ENCODE measurements around the gene KCMF1. TPM values are rescaled to one million over a fixed set of nuclear protein-coding genes. Genes with fewer than 3 reads are reported as not detected.

Gene KCMF1
- total RNA-seq, 5 donors from 2014 or later (not counting 1 experiment from before 2014, with no cell fraction given) = 56.7 to 62.5 (median 60.3) TPM

DNA sequence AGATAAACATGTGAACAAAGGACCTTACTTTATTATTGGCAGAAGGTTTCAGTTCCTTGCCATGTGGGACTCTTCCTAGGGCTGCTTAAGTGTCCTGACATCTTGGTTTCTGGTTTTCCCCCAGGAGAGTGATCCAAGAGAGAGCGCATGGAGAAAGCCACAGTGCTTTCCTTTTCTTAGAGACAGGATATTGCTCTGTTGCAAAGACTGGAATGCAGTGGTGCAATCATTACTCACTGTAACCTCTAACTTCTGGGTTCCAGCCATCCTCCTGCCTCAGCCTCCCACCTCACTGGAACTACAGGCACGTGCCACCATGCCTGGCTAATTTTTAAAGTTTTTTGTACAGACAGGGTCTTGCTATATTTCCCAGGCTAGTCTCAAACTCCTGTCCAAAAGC is 124.1 kb downstream of the KCMF1 start:
- Histone ChIP-seq H3K4me1 (ENCODE audit: control insufficient read depth in 1 of 2, extremely low read depth in 1 of 2, insufficient read depth in 2 of 2, low read length in 2 of 2) (no peaks in the 10 kb centered on the region), H3K36me3 (ENCODE audit: control insufficient read depth in 2 of 2, extremely low read depth in 1 of 2, insufficient read depth in 1 of 2, low read length in 1 of 2) (no peaks in the 10 kb centered on the region), H3K27me3 (replicated peaks in 1 of 2; ENCODE audit: control insufficient read depth in 2 of 2, extremely low read depth in 1 of 2, insufficient read depth in 2 of 2, low read length in 1 of 2) (peaks cover 0 to 9% of the 10 kb centered on the region in 2 experiments), H3K27ac (ENCODE audit: low read length) (no peak overlapping the region), H3K4me3 (ENCODE audit: control insufficient read depth in 1 of 2, extremely low read depth in 1 of 2, low read length in 1 of 2) (no peak overlapping the region), H3K9me3 (no peaks in the 10 kb centered on the region)
- no peak for ATAC-seq (replicated peaks in 1 of 4)
- CTCF ChIA-PET = interaction anchor here in 1 of 2 donors (0.6 kb wide), 1 partner anchor 615 kb away, joined by 5 read pairs; no protein-coding TSS in a partner anchor
- DNase-seq = no peak
- H3K4me1 Mint-ChIP-seq = no peaks in the 10 kb centered on the region
- POLR2A ChIA-PET = no interaction called here
- no peak overlapping the region for H3K27ac Mint-ChIP-seq
- H3K4me3 Mint-ChIP-seq = no peak overlapping the region
- H3K27me3 Mint-ChIP-seq = peaks cover 15 to 17% of the 10 kb centered on the region in 2 donors
- no peaks in the 10 kb centered on the region for H3K36me3 Mint-ChIP-seq
- H3K9me3 Mint-ChIP-seq = no peaks in the 10 kb centered on the region
- 79% methylated on average over 2 of the region's 2 CpGs for WGBS (ENCODE audit: insufficient coverage)

DNA sequence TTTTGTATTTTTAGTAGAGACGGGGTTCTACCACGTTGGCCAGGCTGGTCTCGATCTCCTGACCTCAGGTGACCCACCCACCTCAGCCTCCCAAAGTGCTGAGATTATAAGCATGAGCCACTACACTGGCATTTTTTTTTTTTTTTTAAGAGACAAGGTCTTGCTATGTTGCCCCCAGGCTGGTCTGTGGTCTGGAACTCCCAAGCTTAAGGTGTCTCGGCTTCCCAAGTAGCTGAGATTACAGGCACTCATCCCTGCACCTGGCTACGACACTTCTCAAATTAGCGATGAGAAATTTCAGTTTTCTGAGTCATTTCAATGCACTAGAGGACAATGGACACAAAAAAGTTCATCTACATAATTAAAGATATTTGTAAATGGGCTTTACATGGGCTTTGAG is 125.7 kb downstream of the KCMF1 start:
- H3K27ac Mint-ChIP-seq = no peak overlapping the region
- H3K4me1 Mint-ChIP-seq = no peaks in the 10 kb centered on the region
- Histone ChIP-seq H3K4me1 (ENCODE audit: control insufficient read depth in 1 of 2, extremely low read depth in 1 of 2, insufficient read depth in 2 of 2, low read length in 2 of 2) (no peaks in the 10 kb centered on the region), H3K27ac (ENCODE audit: low read length) (no peak overlapping the region), H3K4me3 (ENCODE audit: control insufficient read depth in 1 of 2, extremely low read depth in 1 of 2, low read length in 1 of 2) (no peak overlapping the region), H3K9me3 (no peaks in the 10 kb centered on the region), H3K27me3 (replicated peaks in 1 of 2; ENCODE audit: control insufficient read depth in 2 of 2, extremely low read depth in 1 of 2, insufficient read depth in 2 of 2, low read length in 1 of 2) (peaks cover 0 to 9% of the 10 kb centered on the region in 2 experiments), H3K36me3 (ENCODE audit: control insufficient read depth in 2 of 2, extremely low read depth in 1 of 2, insufficient read depth in 1 of 2, low read length in 1 of 2) (no peaks in the 10 kb centered on the region)
- ATAC-seq (replicated peaks in 1 of 4) = no peak
- ChIA-PET CTCF (no interaction called here), POLR2A (no interaction called here)
- no peaks in the 10 kb centered on the region for H3K9me3 Mint-ChIP-seq
- H3K4me3 Mint-ChIP-seq = no peak overlapping the region
- H3K27me3 Mint-ChIP-seq = peaks cover 18 to 19% of the 10 kb centered on the region in 2 donors
- WGBS (ENCODE audit: insufficient coverage) = 79% methylated on average over 4 of the region's 6 CpGs
- H3K36me3 Mint-ChIP-seq = no peaks in the 10 kb centered on the region
- DNase-seq = no peak

DNA sequence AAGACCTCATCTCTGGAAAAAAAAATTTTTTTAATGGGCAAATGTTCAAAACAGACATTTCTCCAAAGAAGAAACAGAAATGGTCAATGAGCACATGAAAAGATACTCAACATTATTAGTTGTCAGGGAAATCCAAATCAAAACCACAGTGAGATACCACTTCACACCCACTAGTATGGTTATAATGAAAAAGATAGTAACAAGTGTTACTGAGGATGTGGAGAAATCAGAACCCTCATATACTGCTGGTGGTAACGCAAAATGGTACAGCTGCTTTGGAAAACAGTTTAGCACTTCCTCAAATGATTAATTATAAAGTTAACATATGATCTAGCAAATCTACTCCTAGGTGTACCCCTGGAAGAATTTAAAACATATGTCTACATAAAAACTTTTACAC is 133.3 kb downstream of the KCMF1 start:
- ATAC-seq (replicated peaks in 1 of 4) = no peak

DNA sequence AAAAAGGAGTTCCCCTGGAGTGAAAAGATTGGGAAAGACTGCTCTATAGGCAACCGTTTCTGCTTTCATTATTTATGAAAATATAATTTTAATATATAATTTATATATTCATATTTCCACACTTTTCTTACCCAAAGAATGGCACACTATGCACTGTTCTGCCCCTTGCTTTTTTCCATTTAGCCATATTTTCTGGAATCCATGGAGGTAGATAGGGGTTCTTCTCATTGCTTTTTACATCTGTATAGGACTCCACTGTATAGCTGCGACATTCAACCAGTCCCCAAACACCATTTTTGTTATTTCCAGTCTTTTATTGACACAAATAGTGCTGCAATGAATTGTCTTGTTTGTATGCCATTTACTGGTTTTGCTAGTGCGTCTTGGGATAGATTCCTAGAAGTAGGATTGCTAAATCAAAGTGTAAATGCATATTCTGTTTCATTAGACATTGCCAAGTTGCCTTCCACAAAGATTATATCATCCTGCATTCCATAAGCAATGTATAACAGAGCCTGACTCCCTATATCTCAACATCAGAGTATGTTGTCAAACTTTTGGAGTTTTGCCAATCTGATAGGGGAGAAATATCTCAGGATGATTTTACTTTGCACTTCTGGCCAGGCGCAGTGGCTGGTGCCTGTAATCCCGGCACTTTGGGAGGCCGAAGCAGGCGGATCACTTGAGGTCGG is 135.7 kb downstream of the KCMF1 start:
- no peaks in the 10 kb centered on the region for H3K4me1 ChIP-seq (ENCODE audit: control insufficient read depth in 1 of 2, extremely low read depth in 1 of 2, insufficient read depth in 2 of 2, low read length in 2 of 2)
- ChIA-PET POLR2A (no interaction called here), CTCF (no interaction called here)
- H3K27ac Mint-ChIP-seq = no peak overlapping the region
- peaks cover 6 to 10% of the 10 kb centered on the region in 2 donors for H3K27me3 Mint-ChIP-seq
- H3K27me3 ChIP-seq (replicated peaks in 1 of 2; ENCODE audit: control insufficient read depth in 2 of 2, extremely low read depth in 1 of 2, insufficient read depth in 2 of 2, low read length in 1 of 2) = peaks cover 0 to 5% of the 10 kb centered on the region in 2 experiments
- WGBS (ENCODE audit: insufficient coverage) = no CpG with 5 or more reads among the region's 8 CpGs
- no peaks in the 10 kb centered on the region for H3K9me3 Mint-ChIP-seq
- no peak overlapping the region for H3K4me3 ChIP-seq (ENCODE audit: control insufficient read depth in 1 of 2, extremely low read depth in 1 of 2, low read length in 1 of 2)
- DNase-seq (no peak), ATAC-seq (replicated peaks in 1 of 4) (no peak)
- no peak overlapping the region for H3K4me3 Mint-ChIP-seq
- H3K36me3 ChIP-seq (ENCODE audit: control insufficient read depth in 2 of 2, extremely low read depth in 1 of 2, insufficient read depth in 1 of 2, low read length in 1 of 2) = no peaks in the 10 kb centered on the region
- no peaks in the 10 kb centered on the region for H3K4me1 Mint-ChIP-seq
- H3K27ac ChIP-seq (ENCODE audit: low read length) = no peak overlapping the region
- no peaks in the 10 kb centered on the region for H3K36me3 Mint-ChIP-seq
- H3K9me3 ChIP-seq = no peaks in the 10 kb centered on the region

More for the DNA sequence above, 133.3 kb downstream of the KCMF1 start:
- DNase-seq = no peak
- WGBS (ENCODE audit: insufficient coverage) = no CpG with 5 or more reads among the region's 1 CpG
- no peaks in the 10 kb centered on the region for H3K36me3 ChIP-seq (ENCODE audit: control insufficient read depth in 2 of 2, extremely low read depth in 1 of 2, insufficient read depth in 1 of 2, low read length in 1 of 2)
- Mint-ChIP-seq H3K27me3 (peaks cover 3 to 9% of the 10 kb centered on the region in 2 donors), H3K4me1 (no peaks in the 10 kb centered on the region), H3K9me3 (no peaks in the 10 kb centered on the region), H3K27ac (no peak overlapping the region), H3K4me3 (no peak overlapping the region), H3K36me3 (no peaks in the 10 kb centered on the region)
- ChIA-PET POLR2A (no interaction called here), CTCF (no interaction called here)
- H3K27me3 ChIP-seq (replicated peaks in 1 of 2; ENCODE audit: control insufficient read depth in 2 of 2, extremely low read depth in 1 of 2, insufficient read depth in 2 of 2, low read length in 1 of 2) = peaks cover 0 to 8% of the 10 kb centered on the region in 2 experiments
- H3K27ac ChIP-seq (ENCODE audit: low read length) = no peak overlapping the region
- H3K9me3 ChIP-seq = no peaks in the 10 kb centered on the region
- H3K4me1 ChIP-seq (ENCODE audit: control insufficient read depth in 1 of 2, extremely low read depth in 1 of 2, insufficient read depth in 2 of 2, low read length in 2 of 2) = no peaks in the 10 kb centered on the region
- H3K4me3 ChIP-seq (ENCODE audit: control insufficient read depth in 1 of 2, extremely low read depth in 1 of 2, low read length in 1 of 2) = no peak overlapping the region

Other genes starting within 250 kb of the KCMF1 start
- gene TRABD2A, start 90.1 kb upstream of the KCMF1 start, total RNA-seq = 100 to 1,000 TPM in 3 of 5 donors, 10 to 100 TPM in 2; 77.3 to 219 (median 106) TPM
- gene TMSB10, start 65.5 kb upstream of the KCMF1 start, total RNA-seq = 1,000 to 10,000 TPM; 1,423 to 1,890 (median 1,689) TPM
- gene TCF7L1, start 162.2 kb downstream of the KCMF1 start, total RNA-seq = under 1 TPM in 3 of 5 donors, not detected in 2; 0.07 to 0.16 (median 0.15) TPM

Data from T-cell (primary cell).